Testis (tissue), 2 donors: Measurements from ENCODE around the gene VCL.

Experiments used
- CTCF ChIP-seq, 3 experiments: fragments of 450-650 bp in 2 of 3; fragments of 200-600 bp in 1 of 3; sonication (generic) in 1 of 3; IDR thresholded peaks; one replicate each; pipeline ENCODE4 v1.5.1; 2016 to 2019; ENCODE audit warnings: antibody characterized with exemption in 3 of 3, mild to moderate bottlenecking in 2 of 3, moderate library complexity in 1 of 3
- POLR2A ChIP-seq: fragments of 450-650 bp; IDR thresholded peaks from one replicate; pipeline ENCODE4 v1.6.1; 2017; ENCODE audit warnings: antibody characterized with exemption, mild to moderate bottlenecking, moderate library complexity

GRCh38 chr10:74165530-74165901 is 167.6 kb downstream of the VCL start:
- TF ChIP-seq CTCF (IDR thresholded peaks at IDR 0.05) (no peak), POLR2A (no peak)
